Pancreas (tissue), 10 donors: ENCODE data around the gene FLNC. TPM values are rescaled to one million over a fixed set of nuclear protein-coding genes. Genes with fewer than 3 reads are reported as not detected.

ENCODE experiments used
- ATAC-seq, 4 donors: fragments of 200-7000 bp; cut with Tn5 transposase; one replicate each; pipeline versions ENCODE4 v1.8.0 to v1.9.1; 2020; ENCODE audit warnings: mild to moderate bottlenecking in 4 of 4, moderate library complexity in 4 of 4
- DNase-seq, 6 donors: peaks; one replicate each; pipeline ENCODE4 v3.0.0-alpha.2; 2020
- FAIRE-seq: peaks from 2 replicates; lab custom pipeline; 2012; peaks lifted over from hg19 to GRCh38; lab: Jason Lieb, UNC
- H3K27ac ChIP-seq, 4 donors: fragments of 200-600 bp; sonication (generic); 1 replicate in 3 of 4; 2 replicates in 1 of 4; pipeline versions ENCODE4 v1.5.0 to v1.8.0; 2020
- H3K27me3 ChIP-seq, 4 donors: fragments of 200-600 bp; one replicate each; pipeline ENCODE4 v1.8.0; 2021
- H3K36me3 ChIP-seq, 3 donors: fragments of 200-600 bp; sonication (generic) in 1 of 3; one replicate each; pipeline versions ENCODE4 v1.5.0 to v1.8.0; 2020 to 2021
- H3K4me1 ChIP-seq, 3 donors: fragments of 200-600 bp; one replicate each; pipeline ENCODE4 v1.8.0; 2021
- H3K4me3 ChIP-seq, 4 donors: fragments of 200-600 bp; sonication (generic) in 2 of 4; one replicate each; pipeline versions ENCODE4 v1.5.0 to v1.8.0; 2020 to 2021
- H3K9me3 ChIP-seq, 4 donors: fragments of 200-600 bp; one replicate each; pipeline ENCODE4 v1.8.0; 2021
- WGBS, 2 donors: extraction: QIAGEN DNeasy Blood & Tissue Kit; methylation state at CpG; one replicate each; pipeline ENCODE4 v1.1.7; 2013; 5-methylcytosine and 5-hydroxymethylcytosine counted together
- intact Hi-C, 3 donors: fragments of 100-400 bp; cut with DNase I; formaldehyde crosslinking; loops; one replicate each; pipeline versions ENCODE4 v1.11.1 to v1.14.2; 2022
- polyA plus RNA-seq, 2 donors: library from polyadenylated mRNA; stranded (reverse); fragments of 200-250 nt; gene quantifications; one replicate each; pipeline ENCODE4 v1.2.3, GENCODE V29; 2013
- total RNA-seq, 6 donors: library from RNA; stranded (reverse); fragmentation: NEBNext Ultra II Directional in 4 of 6; extraction: Animal tissue kit (Norgen Biotek cat#: 25700) in 4 of 6; gene quantifications; one replicate each; pipeline versions ENCODE4 v1.2.1 to v1.2.4, GENCODE V29; 2021 to 2023
- TF ChIP-seq, protein P1 (sequence below), 4 donors: fragments of 200-600 bp; sonication (generic) in 3 of 4; IDR thresholded peaks; one replicate each; pipeline versions ENCODE4 v1.5.0 to v1.8.0; 2021; ENCODE audit warnings: antibody characterized with exemption in 4 of 4
- donor health status: healthy with polysubstance abuse.
- donor health status: DM: no; HTN: no; CAD: no; lungs with moderate emphysema.
- donor health status: DM: no; HTN: no; CAD: no.
- donor health status: control.
- donor health status: control.
- donor health status: Bipolar disorder and iron deficiency.
- donor health status: DM: yes; HTN: yes; CAD: no.
- donor health status: DM: no; HTN: no; CAD: no.
- donor health status: DM: no; HTN: no; CAD: no.
- donor health status: DM: yes; HTN: yes; CAD: no.

The FLNC gene
- total and polyA plus RNA-seq, 8 donors, result 0.28 to 2.3 (median 1.0) TPM

- TF ChIP-seq, protein P1, sequence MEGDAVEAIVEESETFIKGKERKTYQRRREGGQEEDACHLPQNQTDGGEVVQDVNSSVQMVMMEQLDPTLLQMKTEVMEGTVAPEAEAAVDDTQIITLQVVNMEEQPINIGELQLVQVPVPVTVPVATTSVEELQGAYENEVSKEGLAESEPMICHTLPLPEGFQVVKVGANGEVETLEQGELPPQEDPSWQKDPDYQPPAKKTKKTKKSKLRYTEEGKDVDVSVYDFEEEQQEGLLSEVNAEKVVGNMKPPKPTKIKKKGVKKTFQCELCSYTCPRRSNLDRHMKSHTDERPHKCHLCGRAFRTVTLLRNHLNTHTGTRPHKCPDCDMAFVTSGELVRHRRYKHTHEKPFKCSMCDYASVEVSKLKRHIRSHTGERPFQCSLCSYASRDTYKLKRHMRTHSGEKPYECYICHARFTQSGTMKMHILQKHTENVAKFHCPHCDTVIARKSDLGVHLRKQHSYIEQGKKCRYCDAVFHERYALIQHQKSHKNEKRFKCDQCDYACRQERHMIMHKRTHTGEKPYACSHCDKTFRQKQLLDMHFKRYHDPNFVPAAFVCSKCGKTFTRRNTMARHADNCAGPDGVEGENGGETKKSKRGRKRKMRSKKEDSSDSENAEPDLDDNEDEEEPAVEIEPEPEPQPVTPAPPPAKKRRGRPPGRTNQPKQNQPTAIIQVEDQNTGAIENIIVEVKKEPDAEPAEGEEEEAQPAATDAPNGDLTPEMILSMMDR (IDR thresholded peaks at IDR 0.05), result no peak
- 69 to 75% methylated on average over 12 to 14 of the region's 14 CpGs for WGBS, 2 donors
- Histone ChIP-seq H3K4me1 (no peaks in the 10 kb centered on the region), H3K27me3 (no peaks in the 10 kb centered on the region), H3K36me3 (no peaks in the 10 kb centered on the region), H3K27ac (no peak overlapping the region), H3K4me3 (no peak overlapping the region), H3K9me3 (no peaks in the 10 kb centered on the region)
- intact Hi-C loops, result loop anchor here in 1 of 3 donors (10.0 kb wide), 1 partner anchor 301 kb away; no protein-coding TSS in a partner anchor
- FAIRE-seq, result no peak
- DNase-seq, result peak in 2 of 6 donors; percentile 13 to 52
- ATAC-seq, result peak in 2 of 4 donors; percentile 11 to 13
These were observed 73.6 kb downstream of the FLNC start for GRCh38 chr7:128903621-128904361.

DNA sequence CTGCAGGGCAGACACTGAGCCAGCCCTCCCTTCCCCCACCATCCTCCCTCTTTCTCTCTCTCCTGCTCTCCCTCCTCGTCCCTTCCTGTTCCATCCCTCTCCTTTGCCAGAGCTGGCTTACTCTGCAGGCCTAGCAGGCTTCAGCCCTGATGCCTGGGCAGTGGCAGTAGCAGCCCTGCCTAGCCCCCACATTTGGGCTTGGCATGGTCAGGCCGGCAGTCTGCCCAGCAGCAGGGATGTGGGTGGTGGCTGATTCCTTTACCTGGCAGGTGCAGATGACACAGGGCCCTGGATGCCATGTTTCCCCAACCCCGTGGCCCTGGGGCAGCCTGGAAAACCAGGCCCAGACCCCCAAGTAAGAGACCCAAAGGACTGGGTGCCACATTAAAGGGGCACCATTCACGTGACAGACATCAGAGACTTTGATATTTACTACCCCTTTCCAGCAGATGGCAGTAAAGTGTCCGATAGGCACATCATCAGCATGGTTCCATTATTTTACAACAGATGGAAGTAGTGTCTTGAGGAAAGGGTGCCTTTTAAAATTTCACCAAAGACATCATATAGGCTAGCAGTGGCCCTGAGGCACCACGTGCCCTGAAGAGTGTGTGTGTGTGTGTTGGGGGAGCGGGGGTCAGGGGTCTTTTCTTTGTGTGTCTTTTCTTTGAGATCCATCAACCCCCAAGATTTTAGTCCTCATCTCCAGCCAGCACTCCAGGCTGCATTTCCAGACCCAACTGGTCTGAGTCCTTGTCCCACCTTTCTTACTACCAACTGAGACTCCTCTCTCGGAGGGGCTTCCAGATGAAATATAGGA is 74.4 kb downstream of the FLNC start:
- intact Hi-C loops, result loop anchor here in 2 of 3 donors (5.0 to 10.0 kb wide), 2 partner anchors 183 to 300 kb away; no protein-coding TSS in a partner anchor
- peak; percentile 66 to 91 (median 82) for ATAC-seq
- TF ChIP-seq, protein P1 (IDR thresholded peaks at IDR 0.05), result peak in 3 of 4 donors; percentile 32 to 48 (median 41)
- H3K9me3 ChIP-seq, result no peaks in the 10 kb centered on the region
- H3K27ac ChIP-seq, result no peak overlapping the region
- peak in 2 of 6 donors; percentile 14 to 52 for DNase-seq
- no peak overlapping the region for H3K4me3 ChIP-seq
- no peak for FAIRE-seq
- 30 to 32% methylated on average over 8 of the region's 8 CpGs for whole genome bisulfite sequencing, 2 donors
- H3K4me1 ChIP-seq, result no peaks in the 10 kb centered on the region
- no peaks in the 10 kb centered on the region for H3K36me3 ChIP-seq
- H3K27me3 ChIP-seq, result no peaks in the 10 kb centered on the region

- 64 to 75% methylated on average over 5 of the region's 5 CpGs for WGBS, 2 donors
- H3K27me3 ChIP-seq, result no peaks in the 10 kb centered on the region
- TF ChIP-seq, protein P1 (IDR thresholded peaks at IDR 0.05), result no peak
- ATAC-seq (no peak), DNase-seq (peak in 1 of 6 donors; percentile 9), FAIRE-seq (no peak)
- H3K9me3 ChIP-seq, result no peaks in the 10 kb centered on the region
- intact Hi-C loops, result loop anchor here in 2 of 3 donors (5.0 to 10.0 kb wide), 2 partner anchors 181 to 299 kb away; no protein-coding TSS in a partner anchor
- no peaks in the 10 kb centered on the region for H3K4me1 ChIP-seq
- H3K4me3 ChIP-seq, result no peak overlapping the region
- no peak overlapping the region for H3K27ac ChIP-seq
- no peaks in the 10 kb centered on the region for H3K36me3 ChIP-seq
These were observed 76.0 kb downstream of the FLNC start for GRCh38 chr7:128906001-128906765.

GRCh38 chr7:128906766-128907559 is 76.8 kb downstream of the FLNC start:
- Histone ChIP-seq H3K36me3 (no peaks in the 10 kb centered on the region), H3K4me1 (no peaks in the 10 kb centered on the region), H3K4me3 (no peak overlapping the region), H3K27ac (no peak overlapping the region), H3K9me3 (no peaks in the 10 kb centered on the region), H3K27me3 (no peaks in the 10 kb centered on the region)
- TF ChIP-seq, protein P1 (IDR thresholded peaks at IDR 0.05), result no peak
- WGBS, 2 donors, result 64 to 69% methylated on average over 16 to 19 of the region's 19 CpGs
- DNase-seq, result peak in 1 of 6 donors; percentile 9
- ATAC-seq, result no peak
- intact Hi-C loops, result loop anchor here in 2 of 3 donors (5.0 to 10.0 kb wide), 2 partner anchors 180 to 298 kb away; no protein-coding TSS in a partner anchor
- FAIRE-seq, result no peak
